Stimulated activated CD4-positive, alpha-beta T cell treated with anti-CD3 and anti-CD28 coated beads, Interleukin-2, amount 100 ng/mL, for 24 hours (primary cell): Measurements from ENCODE around the gene CCDC78.
"Not testable (repeated sequence)": the region's sequence is repeated elsewhere in the genome, so short reads cannot be mapped to it uniquely, and the experiment has no call there.

Source experiments
- DNase-seq, 2 donors: peaks; one replicate each; pipeline ENCODE4 v3.0.0-alpha.2; 2020

Gene CCDC78

DNA sequence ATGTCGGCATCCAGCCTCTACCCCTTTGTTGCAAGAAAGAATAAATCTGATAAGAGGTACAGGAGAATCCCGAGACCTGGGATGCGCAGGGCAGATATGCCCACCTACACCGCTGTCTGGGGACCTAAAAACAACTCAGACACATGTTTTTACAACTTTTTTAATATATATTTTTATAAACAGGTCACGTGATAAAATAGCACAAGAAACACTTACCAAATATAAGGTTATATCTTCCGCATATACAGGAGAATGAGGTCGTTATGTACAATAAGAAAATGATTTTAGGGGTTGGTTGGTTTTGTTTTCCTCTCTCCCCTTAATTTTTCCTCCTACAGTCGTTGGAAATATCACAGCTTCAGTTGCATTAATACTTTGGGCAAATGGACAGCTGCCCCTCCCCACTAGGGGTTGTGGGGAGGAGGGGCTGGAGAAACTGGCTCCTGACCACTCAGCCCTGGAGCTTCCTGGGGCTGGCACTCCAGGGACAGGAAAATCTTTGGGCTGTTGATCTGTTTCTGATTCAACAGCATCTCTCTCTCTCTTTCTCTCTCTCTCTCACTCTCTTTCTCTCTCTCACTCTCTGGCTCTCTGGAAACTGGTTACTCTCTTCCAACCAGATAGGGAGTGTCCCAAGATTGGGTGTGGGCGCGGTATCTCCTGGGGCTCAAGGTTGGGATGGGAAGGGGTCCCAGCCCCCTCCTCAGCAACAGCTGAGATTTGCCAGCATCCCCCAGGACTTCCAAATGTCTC, 33.7 kb downstream of the CCDC78 start:
- no peak for DNase-seq

DNA sequence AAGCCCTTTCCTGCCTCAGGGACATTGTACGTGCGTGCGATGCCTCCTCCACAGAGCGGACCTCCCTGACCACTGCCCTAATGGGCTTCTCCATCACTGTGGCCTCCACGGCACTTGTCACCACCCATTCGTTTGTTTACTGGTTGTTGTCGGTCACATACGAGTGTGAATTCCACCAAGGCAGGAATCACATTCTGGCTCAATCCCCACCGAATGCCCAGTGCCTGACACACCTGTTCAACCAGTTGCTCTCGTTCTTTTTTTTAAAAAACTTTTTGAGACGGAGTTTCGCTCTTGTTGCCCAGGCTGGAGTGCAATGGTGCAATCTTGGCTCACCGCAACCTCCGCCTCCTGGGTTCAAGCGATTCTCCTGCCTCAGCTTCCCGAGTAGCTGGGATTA, 35.0 kb downstream of the CCDC78 start:
- not testable (repeated sequence) for DNase-seq

DNA sequence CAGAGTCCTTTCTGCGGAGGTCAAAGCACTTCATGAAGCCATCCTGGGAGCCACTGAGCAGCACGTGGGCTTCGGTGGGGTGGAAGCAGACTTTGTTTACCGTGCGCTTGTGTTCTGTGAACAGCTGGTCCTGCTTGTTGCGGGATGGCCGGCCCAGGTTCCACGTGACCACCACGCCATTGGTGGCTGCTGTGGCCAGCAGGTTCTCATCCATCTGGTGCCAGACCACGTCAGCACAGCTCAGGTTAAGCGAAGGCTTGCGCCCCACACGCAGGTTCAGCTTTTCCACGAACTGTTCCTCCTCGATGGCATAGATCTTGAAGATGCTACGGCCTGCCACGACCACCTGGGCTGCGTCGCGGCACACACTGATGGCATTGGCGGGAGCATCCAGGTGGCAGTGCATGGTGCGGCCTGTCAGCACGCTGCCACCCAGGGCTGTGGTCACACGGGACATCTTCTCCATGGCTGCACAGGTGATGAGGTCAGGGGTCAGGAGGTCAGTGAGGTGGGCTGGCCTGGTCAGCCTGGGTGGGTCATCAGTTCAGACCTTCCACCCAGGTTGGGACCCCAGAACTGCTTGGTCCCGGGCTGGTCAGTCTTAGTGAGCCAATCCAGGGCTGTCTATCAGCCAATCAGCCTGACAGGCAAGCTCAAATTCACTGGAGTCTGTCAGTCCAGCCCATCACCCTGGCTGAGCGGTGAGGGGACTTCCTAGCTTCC, 36.9 kb downstream of the CCDC78 start:
- DNase-seq = no peak

DNA sequence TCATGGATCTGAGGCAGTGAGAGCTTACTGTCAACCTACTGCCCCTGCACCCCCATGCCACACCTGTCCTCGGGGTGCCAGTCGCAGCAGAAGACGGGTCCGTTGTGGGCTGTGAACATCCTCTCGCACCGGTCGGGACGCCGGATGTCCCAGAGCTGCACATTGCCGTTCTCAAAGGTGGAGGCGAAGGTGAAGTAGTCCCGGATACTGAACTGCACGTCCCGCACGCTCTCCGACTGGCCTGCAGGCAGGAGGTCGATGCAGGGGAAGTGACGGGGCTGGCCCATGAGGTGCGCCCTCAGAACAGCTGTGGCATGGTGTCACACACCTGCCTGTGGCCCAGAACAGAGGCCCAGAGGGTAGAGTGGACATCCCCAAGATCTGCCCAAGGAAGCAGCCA, 38.7 kb downstream of the CCDC78 start:
- DNase-seq = no peak

DNA sequence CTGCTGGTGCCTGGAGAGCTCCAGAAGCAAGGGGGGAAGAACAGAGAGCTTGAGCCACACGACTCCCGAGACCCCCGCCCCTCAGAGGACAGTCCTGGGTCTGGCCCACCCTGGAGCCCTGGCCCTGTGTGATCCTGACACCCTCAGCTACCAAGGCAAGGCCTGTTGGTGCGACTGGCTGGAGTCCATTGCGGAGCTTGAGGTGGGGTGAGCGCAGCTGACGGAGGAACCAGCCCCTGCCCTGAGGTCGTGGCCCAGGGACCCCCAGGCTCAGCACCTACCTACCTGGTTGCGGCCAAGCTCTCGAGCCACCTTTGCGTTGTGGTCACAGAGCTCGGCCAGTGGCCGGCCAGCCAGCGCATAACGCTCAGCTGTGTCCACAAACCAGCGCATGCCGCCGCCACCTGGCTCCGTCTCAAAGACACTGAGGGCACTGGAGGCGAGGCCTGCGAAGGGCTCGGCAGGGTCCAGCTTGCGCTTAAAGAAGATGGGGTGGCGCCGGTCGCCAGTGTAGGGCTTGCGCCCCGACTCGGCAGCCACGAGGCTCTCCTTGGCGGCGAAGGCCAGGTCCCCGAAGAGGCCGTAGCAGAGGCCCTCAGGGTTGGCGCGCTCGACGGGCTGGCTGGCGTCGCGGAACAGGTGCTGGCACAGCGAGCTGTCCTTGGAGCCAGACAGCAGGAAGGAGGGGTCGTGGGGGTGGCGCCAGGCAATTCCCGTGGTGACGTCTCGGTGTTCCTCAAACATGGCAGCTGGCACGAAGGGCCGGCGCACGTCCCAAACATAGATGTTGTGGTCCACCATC, 39.6 kb downstream of the CCDC78 start:
- DNase-seq = no peak

DNA sequence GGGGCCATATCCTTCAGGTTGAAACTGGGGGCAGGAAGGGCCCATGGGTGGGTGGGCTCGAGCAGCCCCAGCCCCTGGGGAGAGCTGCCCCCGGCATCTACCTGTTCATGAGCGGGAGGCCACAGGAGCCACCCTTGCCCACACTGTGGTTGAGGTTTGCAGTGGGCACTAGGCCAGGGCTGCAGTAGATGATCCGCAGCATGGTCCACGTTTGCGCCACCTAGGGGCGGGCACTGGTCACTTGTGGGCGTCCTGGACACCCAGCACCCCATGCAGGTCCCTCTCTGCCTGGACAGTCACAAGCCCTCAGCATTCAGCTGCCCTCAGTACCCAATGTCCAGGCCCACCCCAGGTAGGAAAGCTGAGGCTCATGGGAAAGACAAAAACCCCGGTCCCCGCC, 40.3 kb downstream of the CCDC78 start:
- no peak for DNase-seq

DNA sequence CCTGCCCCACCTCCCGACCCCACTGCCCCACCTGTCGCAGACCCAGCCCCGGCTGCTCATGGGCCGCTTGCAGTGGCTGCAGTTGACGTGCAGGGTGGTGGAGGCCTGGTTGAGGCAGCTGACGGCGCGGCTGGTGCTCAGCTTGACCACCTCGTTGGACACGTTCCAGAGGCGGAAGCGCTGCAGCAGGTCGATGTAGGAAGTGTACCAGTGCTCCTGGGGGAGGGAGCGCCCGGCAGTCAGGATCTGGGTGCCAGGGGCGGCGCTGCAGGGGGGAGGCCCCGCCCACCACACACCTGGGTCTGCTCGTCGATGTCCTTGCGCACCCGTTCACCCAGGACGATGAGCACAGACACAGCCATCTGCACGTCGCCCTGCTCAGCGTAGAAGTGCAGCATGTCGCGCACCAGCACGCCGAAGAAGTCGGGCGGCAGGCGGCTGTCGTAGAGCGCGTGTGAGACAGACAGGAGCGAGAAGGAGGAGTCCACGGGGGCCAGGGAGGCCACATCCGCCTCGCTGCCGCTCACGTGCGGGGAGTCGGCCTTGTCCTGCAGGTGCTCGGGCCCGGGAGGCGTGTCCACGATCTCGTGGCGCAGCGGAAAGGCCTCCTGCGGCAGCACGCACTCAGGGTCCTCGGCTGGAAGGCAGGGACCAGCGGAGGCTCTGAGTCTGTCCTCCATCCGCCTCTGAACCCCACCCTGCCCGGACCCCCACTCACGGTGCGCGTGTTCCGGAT, 41.1 kb downstream of the CCDC78 start:
- DNase-seq = no peak

DNA sequence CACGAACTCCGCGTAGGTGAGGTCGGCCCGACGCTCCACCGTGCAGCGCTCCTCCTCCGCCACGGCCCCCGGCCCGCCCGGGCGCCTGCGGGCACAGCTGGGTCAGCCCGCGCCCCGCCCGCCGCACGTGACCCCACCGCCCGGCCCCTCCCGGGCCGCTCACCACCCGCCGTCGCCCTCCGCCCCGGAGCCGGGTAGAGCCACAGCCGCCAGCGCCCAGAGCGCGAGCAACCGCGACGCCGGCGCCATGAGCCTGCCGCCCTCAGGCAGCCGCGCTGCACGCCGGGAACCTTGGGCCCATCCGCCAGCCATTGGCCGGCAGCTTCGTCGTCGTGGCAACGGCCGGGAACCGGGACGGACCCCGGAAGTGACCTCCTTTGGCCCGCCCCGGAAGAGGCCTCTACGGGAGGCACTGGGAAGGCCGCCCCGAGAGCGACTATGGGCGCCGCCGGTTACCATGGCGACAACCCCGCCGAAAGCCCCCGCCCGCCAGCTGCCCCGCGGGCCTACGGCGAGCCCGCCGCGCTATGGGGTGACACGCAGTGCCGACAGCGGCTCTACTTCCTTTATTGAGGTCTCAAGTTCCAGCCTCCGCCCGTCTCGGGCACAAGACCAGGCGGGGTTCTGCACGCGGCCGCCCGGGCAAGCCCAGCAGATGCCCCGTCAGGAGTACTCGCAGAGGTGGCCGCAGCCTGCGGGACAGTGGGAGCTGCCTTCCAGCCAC, 42.0 kb downstream of the CCDC78 start, which contains the start of gene JMJD8:
Gene JMJD8, minus strand, starts transcription at position 264 of the 724 bp plus-strand sequence. Its CDS starts 15 bp downstream, at position 249.
- peak; percentile 98 to 99 for DNase-seq

DNA sequence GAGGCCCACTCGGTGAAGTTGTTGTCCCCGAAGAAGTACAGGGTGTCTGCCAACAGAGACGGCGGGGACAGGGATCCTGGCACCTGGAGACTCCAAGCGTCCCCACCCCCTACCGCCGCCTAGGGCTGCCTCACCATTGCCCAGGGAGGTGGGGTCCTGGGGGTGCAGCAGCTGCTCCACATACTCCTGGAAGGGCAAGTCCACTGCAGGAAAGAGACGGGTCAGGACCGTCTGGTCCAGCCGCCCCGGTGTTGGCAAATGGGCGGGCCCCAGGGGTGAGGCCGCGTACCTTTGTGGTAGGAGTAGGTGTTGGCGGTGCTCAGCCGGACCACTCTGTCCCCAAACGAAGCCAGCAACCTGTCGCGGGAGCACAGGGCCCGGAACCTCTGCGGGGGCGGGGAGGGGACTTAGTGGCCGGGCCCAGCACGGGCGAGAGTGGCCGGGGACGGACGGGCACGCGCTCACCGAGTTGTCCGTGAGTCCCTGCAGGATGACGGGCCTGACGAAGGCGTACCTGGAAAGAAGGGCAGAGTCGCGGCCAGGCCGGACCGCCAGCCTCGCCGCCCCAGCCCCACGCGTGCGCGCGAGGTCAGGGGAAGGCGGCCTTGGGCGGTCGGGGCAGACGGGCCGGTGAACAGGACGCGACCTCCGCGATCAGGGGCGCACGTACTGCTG, 42.7 kb downstream of the CCDC78 start:
- no peak for DNase-seq

DNA sequence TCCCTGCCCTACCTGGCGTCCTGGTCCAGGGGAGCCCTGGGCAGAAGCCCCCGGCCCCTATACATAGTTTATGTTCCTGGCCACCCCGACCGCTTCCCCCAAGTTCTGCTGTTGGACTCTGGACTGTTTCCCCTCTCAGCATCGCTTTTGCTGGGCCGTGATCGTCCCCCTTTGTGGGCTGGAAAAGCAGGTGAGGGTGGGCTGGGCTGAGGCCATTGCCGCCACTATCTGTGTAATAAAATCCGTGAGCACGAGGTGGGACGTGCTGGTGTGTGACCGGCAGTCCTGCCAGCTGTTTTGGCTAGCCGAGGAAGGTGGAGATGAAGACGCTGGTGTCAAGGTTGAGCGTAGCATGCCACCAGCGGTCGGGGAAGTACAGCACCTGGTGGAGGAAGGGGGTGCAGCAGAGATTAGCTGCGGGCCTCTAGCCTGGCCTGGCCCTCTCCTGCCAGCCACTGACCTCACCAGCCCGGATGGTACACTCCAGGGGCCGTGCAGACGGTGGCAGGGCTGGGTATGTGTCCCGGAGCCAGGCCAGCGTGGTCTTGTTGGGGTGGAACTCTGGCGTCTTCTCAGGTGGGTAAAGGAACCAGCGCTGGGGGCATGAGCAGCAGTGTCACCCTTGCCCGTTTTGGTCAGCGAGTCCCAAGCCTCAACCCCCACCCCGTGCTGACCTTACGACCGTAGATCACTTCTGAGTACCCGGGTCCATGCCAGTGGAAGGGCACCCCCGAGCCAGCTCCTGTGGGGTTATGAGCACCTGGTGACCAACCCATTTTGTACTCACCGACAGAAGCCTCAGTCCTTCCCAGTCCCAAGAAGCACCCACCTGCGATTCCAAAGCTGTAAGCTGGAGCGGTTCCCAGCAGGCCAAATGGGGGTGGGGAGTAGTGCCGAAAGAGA, 43.5 kb downstream of the CCDC78 start:
- DNase-seq = no peak

DNA sequence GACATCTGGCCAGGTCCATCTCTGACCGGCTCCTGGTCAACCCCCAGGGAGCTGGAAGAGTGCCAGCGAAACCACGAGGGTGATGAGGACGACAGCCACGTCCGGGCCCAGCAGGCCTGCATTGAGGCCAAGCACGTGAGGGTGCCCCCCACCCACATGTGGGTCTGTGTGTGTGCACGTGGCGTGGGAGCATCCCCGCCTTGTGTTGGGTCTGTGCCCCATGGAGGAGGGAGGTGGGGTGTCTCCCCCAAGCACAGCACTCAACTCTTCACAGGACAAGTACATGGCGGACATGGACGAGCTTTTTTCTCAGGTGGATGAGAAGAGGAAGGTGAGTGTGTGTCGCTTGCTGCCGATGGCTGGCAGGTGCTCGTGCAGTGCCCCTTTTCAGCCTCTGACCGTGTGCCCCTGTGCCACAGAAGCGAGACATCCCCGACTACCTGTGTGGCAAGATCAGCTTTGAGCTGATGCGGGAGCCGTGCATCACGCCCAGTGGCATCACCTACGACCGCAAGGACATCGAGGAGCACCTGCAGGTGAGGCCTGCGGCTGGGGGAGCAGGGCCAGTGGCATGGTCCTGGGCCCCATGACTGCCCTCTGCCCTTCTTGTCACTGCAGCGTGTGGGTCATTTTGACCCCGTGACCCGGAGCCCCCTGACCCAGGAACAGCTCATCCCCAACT, 44.4 kb downstream of the CCDC78 start:
- no peak for DNase-seq

DNA sequence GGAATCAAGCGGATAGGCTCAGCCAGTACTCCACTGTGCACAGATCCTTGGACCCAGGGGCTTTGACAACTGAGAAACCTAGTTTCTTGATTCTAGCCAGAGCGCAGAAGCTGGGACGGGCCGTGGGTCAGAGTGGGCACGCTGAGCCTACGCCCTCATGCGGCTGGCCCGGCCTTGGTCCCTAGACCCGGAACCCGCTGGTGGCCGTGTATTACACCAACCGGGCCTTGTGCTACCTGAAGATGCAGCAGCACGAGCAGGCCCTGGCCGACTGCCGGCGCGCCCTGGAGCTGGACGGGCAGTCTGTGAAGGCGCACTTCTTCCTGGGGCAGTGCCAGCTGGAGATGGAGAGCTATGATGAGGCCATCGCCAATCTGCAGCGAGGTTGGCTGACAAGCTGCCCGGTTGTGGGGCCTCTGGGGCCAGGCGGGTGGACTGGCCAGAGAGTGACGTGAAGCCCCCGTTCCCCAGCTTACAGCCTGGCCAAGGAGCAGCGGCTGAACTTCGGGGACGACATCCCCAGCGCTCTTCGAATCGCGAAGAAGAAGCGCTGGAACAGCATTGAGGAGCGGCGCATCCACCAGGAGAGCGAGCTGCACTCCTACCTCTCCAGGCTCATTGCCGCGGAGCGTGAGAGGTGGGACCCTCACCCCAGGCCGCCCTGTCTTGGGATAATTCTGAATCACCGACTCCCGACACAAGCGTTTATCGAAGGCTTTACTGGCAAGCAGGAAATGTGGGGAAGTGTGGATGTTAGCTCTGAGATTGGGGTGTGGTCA, 45.1 kb downstream of the CCDC78 start:
- no peak for DNase-seq

DNA sequence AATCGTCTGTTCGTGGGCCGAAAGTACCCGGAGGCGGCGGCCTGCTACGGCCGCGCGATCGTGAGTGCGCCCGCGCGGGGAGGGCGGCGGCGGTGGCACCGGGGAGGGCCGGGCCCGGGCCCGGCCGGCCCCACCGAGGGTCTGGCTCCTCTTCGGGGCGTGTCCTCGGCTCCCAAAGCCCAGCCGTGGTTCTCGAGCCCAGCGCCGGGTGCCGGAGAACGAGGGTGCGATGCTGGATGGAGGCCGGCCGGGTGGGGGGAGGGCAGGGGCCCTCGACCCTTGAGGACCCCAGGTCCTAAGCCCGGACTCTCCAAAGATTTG, 45.7 kb downstream of the CCDC78 start:
- no peak for DNase-seq

DNA sequence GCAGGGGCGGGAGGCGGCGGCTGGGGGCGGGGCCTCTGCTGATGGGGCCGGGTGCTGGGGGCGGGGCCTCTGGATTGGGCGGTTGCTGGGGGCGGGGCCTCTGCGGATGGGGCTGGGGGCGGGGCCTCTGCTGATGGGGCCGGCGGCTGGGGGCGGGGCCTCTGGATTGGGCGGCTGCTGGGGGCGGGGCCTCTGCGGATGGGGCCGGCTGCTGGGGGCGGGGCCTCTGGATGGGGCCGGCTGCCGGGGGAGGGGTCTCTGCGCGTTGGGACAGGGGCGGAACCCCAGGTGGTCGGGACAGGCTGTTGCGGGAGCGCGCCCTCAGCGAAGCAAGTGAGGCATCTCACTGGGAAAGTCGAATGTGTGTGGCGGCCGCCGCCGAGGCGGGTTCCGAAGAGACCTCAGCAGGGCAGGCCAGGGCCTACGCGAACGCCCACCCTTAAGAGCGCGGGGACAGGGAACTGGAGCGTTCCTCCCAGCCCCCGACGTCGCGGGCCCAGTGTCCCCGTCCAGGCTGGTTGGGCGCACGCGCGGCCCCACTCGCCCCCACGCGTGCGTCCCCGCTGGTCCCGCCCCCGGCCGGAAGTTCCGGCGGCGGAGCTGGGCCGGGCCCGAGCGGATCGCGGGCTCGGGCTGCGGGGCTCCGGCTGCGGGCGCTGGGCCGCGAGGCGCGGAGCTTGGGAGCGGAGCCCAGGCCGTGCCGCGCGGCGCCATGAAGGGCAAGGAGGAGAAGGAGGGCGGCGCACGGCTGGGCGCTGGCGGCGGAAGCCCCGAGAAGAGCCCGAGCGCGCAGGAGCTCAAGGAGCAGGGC, 46.2 kb downstream of the CCDC78 start, which contains the start of gene STUB1:
Gene STUB1, plus strand, starts transcription at position 597 of the 811 bp plus-strand sequence. Its CDS starts 116 bp downstream, at position 713.
- peak; percentile 84 to 93 for DNase-seq

DNA sequence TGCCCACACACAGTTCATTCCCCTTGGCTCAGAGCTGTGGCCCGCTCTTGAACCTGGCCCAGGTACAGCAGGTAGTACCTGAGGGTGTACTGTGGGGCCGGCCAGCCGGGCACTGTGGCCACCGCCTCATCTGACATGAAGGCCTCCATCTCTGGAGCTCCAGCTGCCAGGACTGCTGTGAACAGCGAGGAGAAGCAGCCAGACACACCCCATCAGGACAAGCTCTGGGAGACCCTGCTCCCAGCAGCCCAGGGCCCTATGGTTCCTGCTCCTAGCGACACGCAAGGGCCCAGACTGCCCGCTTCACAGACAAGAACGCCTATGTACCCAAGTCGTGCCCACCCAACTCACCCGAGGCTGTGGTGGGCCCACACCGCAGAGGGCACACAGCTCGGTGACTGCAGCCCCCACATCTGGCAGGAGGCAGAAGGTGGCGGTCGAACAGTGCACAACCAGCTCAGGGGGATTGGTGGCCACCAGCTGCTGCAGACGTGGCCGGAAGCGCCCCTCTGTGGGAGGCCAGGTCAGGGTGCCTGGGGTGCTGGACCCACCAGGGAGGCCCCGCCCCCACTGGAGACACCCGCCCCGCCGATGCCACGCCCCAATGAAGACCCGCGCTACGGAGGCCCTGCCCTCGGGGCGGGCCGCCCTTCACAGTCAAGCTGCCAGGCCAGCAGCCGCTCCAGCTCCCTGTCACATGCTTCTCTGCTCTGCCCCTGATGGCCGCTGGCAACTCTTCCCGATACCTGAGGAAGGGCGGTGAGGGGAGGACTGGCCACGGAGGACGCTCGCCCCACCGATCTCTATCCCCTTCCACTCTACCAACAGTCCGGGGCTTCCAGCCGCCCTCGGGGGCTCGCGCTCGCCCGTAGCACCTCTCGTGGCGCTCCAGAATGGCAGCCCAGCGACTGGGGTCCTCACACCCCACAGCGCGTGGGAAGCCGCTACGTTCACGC, 47.1 kb downstream of the CCDC78 start:
- peak; percentile 60 to 68 for DNase-seq

DNA sequence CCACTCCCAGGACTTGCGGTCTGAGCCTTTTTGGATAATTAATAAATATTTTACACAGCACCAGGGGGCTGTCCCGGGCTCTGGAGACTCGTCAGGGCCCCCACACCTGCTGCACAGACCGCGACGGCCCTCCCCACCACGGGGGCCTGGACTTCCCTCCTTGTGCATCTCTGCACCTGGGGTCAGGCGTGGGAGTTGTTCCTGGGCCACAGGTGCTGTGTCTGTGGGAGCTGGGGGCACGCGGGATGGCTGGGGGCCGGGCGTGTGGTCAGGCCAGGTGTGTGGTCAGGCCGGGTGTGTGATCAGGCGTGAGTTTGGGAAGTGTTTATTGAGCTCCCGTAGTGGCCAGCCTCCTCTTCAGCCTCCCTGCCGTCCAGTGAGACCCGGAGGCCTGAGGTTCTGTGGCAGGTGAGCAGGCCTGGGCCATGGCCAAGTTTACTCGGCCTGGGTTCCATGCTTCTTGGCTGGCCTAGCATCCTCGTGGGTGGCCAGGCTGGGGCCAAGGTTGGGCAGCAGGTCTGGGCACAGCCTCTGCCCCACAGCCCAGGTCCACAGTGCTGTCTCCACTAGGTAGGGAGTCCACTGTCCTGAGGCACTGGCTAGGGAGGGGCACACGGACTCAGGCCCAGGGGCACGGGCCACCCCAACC, 47.9 kb downstream of the CCDC78 start:
- DNase-seq = no peak
